ENCODE data around the gene MAP3K15. TPM values are rescaled to one million over a fixed set of nuclear protein-coding genes. Genes with fewer than 3 reads are reported as not detected.

MAP3K15 gene
- total RNA-seq, 1 donor from 2014 or later = 0.22 TPM

GRCh38 chrX:19541196-19541595 lies 25.9 kb upstream of the MAP3K15 start:
- Mint-ChIP-seq H3K36me3 (ENCODE audit: low read depth) (peaks cover 8% of the 10 kb centered on the region), H3K4me1 (ENCODE audit: low read depth) (peaks cover 3% of the 10 kb centered on the region), H3K27ac (ENCODE audit: unreplicated experiment) (no peak overlapping the region), H3K9me3 (ENCODE audit: low read depth) (no peaks in the 10 kb centered on the region), H3K27me3 (ENCODE audit: low read depth) (no peaks in the 10 kb centered on the region), H3K4me3 (ENCODE audit: unreplicated experiment) (no peak overlapping the region)
- no peak for TF ChIP-seq CTCF (IDR thresholded peaks at IDR 0.05)
- DNase-seq (ENCODE audit: low spot score) = no peak

- no peak for TF ChIP-seq CTCF (IDR thresholded peaks at IDR 0.05)
- Mint-ChIP-seq H3K4me1 (ENCODE audit: low read depth) (peaks cover 3% of the 10 kb centered on the region), H3K27me3 (ENCODE audit: low read depth) (no peaks in the 10 kb centered on the region), H3K36me3 (ENCODE audit: low read depth) (peaks cover 7% of the 10 kb centered on the region), H3K4me3 (ENCODE audit: unreplicated experiment) (no peak overlapping the region), H3K27ac (ENCODE audit: unreplicated experiment) (no peak overlapping the region), H3K9me3 (ENCODE audit: low read depth) (no peaks in the 10 kb centered on the region)
- DNase-seq (ENCODE audit: low spot score) = no peak
Measured at GRCh38 chrX:19540076-19540475, 24.8 kb upstream of the MAP3K15 start.

GRCh38 chrX:19539665-19540064 lies 24.4 kb upstream of the MAP3K15 start:
- H3K4me1 Mint-ChIP-seq (ENCODE audit: low read depth) = peaks cover 2% of the 10 kb centered on the region
- H3K27ac Mint-ChIP-seq (ENCODE audit: unreplicated experiment) = no peak overlapping the region
- H3K4me3 Mint-ChIP-seq (ENCODE audit: unreplicated experiment) = no peak overlapping the region
- peaks cover 7% of the 10 kb centered on the region for H3K36me3 Mint-ChIP-seq (ENCODE audit: low read depth)
- H3K9me3 Mint-ChIP-seq (ENCODE audit: low read depth) = no peaks in the 10 kb centered on the region
- no peak for TF ChIP-seq CTCF (IDR thresholded peaks at IDR 0.05)
- DNase-seq (ENCODE audit: low spot score) = no peak
- H3K27me3 Mint-ChIP-seq (ENCODE audit: low read depth) = no peaks in the 10 kb centered on the region

GRCh38 chrX:19535476-19535875 lies 20.2 kb upstream of the MAP3K15 start:
- Mint-ChIP-seq H3K36me3 (ENCODE audit: low read depth) (peaks cover 2% of the 10 kb centered on the region), H3K27me3 (ENCODE audit: low read depth) (no peaks in the 10 kb centered on the region), H3K4me3 (ENCODE audit: unreplicated experiment) (no peak overlapping the region), H3K9me3 (ENCODE audit: low read depth) (no peaks in the 10 kb centered on the region), H3K27ac (ENCODE audit: unreplicated experiment) (no peak overlapping the region), H3K4me1 (ENCODE audit: low read depth) (no peaks in the 10 kb centered on the region)
- no peak for DNase-seq (ENCODE audit: low spot score)
- TF ChIP-seq CTCF (IDR thresholded peaks at IDR 0.05) = peak; percentile 72

- no peak for TF ChIP-seq CTCF (IDR thresholded peaks at IDR 0.05)
- Mint-ChIP-seq H3K4me3 (ENCODE audit: unreplicated experiment) (no peak overlapping the region), H3K4me1 (ENCODE audit: low read depth) (no peaks in the 10 kb centered on the region), H3K36me3 (ENCODE audit: low read depth) (no peaks in the 10 kb centered on the region), H3K9me3 (ENCODE audit: low read depth) (peaks cover 4% of the 10 kb centered on the region), H3K27me3 (ENCODE audit: low read depth) (no peaks in the 10 kb centered on the region), H3K27ac (ENCODE audit: unreplicated experiment) (no peak overlapping the region)
- no peak for DNase-seq (ENCODE audit: low spot score)
Measured at GRCh38 chrX:19532709-19533108, 17.4 kb upstream of the MAP3K15 start.

Measured in chondrocyte (in vitro differentiated cells).